ENCODE results near the gene IL27RA. TPM values are rescaled to one million over a fixed set of nuclear protein-coding genes. Genes with fewer than 3 reads are reported as not detected.
A peak's percentile ranks its signal among the peaks of the same experiment; 100 is the strongest.

The IL27RA gene
- total RNA-seq, 1 donor from 2014 or later = 1.5 TPM

DNA sequence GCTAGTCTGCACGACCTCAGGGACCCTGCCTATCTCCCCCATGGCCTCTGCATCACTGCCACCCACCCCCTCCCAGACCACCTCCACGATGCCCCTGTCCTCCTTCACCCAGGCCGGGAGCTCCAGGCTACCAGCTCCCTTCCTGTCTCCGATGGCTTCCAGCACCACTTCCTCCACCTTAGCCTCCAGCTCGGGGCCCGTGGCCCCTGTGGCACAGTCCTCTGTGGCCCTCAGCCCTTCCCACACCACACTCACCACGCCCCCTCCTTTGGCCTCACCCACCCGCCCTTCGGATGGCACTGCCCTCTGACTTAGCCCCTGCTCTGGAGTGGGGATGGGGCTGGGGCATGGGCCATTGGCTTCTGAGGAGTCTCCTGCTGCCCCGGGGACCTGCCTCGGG is 23.2 kb downstream of the IL27RA start:
- TF ChIP-seq POLR2AphosphoS5 (IDR thresholded peaks at IDR 0.05; ENCODE audit: insufficient read depth in 1 of 2, low read depth in 1 of 2) (no peak), POLR2A (IDR thresholded peaks at IDR 0.05) (no peak)
- TF ChIP-seq, protein P1, sequence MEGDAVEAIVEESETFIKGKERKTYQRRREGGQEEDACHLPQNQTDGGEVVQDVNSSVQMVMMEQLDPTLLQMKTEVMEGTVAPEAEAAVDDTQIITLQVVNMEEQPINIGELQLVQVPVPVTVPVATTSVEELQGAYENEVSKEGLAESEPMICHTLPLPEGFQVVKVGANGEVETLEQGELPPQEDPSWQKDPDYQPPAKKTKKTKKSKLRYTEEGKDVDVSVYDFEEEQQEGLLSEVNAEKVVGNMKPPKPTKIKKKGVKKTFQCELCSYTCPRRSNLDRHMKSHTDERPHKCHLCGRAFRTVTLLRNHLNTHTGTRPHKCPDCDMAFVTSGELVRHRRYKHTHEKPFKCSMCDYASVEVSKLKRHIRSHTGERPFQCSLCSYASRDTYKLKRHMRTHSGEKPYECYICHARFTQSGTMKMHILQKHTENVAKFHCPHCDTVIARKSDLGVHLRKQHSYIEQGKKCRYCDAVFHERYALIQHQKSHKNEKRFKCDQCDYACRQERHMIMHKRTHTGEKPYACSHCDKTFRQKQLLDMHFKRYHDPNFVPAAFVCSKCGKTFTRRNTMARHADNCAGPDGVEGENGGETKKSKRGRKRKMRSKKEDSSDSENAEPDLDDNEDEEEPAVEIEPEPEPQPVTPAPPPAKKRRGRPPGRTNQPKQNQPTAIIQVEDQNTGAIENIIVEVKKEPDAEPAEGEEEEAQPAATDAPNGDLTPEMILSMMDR (IDR thresholded peaks at IDR 0.05) = no peak
- H3K4me3 ChIP-seq = no peak overlapping the region
- intact Hi-C loops (cut with DNase I) = loop anchor here (5.0 kb wide), 1 partner anchor 167 kb away; no protein-coding TSS in a partner anchor
- H3K4me1 ChIP-seq = peaks cover 12% of the 10 kb centered on the region
- H3K27ac ChIP-seq = no peak overlapping the region
- DNase-seq (ENCODE audit: extremely low spot score in 2 of 2) = no peak
- H3K27me3 ChIP-seq = no peaks in the 10 kb centered on the region
- H3K9me3 ChIP-seq = no peaks in the 10 kb centered on the region
- no peaks in the 10 kb centered on the region for H3K36me3 ChIP-seq

DNA sequence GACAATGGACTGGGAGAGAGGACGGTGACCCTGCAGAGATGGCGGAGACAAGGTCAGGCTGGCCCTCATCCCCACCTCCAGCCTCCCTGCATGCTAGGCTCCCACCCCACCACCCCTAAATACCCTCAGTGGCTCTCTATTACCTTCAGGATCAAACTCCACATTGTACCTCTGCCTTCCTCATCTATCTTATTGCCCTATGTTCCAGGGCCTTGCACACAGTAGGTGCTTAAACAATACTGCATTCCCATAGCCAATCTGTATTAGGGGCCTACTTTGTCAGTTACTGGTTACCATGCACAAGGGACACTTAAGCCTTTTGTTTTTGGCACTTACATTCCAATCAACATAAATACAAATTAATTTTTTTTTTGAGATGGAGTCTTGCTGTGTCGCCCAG is 23.8 kb downstream of the IL27RA start:
- intact Hi-C loops (cut with DNase I) = no loop called here
- H3K27ac ChIP-seq = no peak overlapping the region
- H3K9me3 ChIP-seq = no peaks in the 10 kb centered on the region
- DNase-seq (ENCODE audit: extremely low spot score in 2 of 2) = no peak
- no peaks in the 10 kb centered on the region for H3K36me3 ChIP-seq
- peaks cover 12% of the 10 kb centered on the region for H3K4me1 ChIP-seq
- TF ChIP-seq POLR2AphosphoS5 (IDR thresholded peaks at IDR 0.05; ENCODE audit: insufficient read depth in 1 of 2, low read depth in 1 of 2) (no peak), POLR2A (IDR thresholded peaks at IDR 0.05) (no peak)
- TF ChIP-seq, protein P1 (IDR thresholded peaks at IDR 0.05) = no peak
- H3K27me3 ChIP-seq = no peaks in the 10 kb centered on the region
- H3K4me3 ChIP-seq = no peak overlapping the region

DNA sequence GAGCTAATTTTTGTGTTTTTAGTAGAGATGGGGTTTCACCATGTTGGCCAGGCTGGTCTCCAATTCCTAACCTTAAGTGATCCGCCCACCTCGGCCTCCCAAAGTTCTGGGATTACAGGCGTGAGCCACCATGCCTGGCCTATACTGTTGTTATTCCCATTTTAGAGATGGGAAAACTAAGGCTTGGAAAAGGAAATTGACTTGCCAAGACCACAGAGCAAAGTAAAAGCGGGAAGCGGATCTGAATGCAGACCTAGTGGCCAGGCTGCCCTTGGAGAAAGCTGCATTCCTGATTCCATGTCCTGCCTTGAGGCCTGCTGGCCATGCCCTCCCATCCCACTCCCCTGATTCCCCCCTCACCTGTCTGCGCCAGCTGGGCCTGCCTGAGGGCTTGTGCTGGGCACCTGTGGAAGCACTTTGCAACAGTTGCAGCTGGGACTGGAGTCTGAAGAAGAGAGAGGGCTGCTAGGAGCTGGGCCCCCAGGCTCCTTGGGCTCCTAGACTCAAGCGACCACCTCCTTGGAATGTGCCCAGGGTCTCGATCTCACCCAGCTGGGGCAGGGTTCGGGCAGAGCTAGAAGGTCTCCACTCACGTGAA is 24.6 kb downstream of the IL27RA start:
- no peaks in the 10 kb centered on the region for H3K36me3 ChIP-seq
- no peaks in the 10 kb centered on the region for H3K27me3 ChIP-seq
- DNase-seq (ENCODE audit: extremely low spot score in 2 of 2) = no peak
- peaks cover 12% of the 10 kb centered on the region for H3K4me1 ChIP-seq
- TF ChIP-seq POLR2AphosphoS5 (IDR thresholded peaks at IDR 0.05; ENCODE audit: insufficient read depth in 1 of 2, low read depth in 1 of 2) (no peak), POLR2A (IDR thresholded peaks at IDR 0.05) (no peak)
- TF ChIP-seq, protein P1 (IDR thresholded peaks at IDR 0.05) = no peak
- H3K9me3 ChIP-seq = no peaks in the 10 kb centered on the region
- no peak overlapping the region for H3K4me3 ChIP-seq
- intact Hi-C loops (cut with DNase I) = no loop called here
- H3K27ac ChIP-seq = no peak overlapping the region

DNA sequence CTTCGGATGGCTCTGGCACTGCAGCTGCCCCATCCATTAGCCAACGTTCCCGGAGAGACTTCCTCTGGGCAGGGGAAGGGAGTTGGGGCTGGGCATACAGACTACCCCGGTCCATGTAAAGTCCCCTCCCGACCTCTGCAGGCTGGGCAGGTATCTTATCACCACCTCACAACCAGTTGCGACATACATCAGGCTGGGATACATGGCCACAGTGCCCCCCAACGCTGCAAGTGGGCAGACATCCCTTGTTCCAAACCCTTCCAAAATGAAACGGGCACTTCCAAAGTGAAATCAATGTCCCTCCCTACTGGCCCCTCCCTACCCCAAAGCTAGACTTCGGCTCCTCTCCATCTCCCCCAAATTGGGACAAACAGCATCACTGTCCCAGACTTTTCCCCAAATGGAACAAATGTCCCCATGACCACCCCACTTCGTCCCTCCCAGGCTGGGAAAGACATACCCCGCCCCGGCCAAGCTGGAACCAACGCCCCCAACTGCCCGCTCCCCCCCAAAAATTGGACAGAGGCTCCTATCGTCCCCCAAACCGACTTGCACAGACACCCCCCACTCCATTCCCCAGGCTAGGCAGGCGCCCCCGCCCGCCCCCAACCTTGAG is 25.3 kb downstream of the IL27RA start:
- no peak for DNase-seq (ENCODE audit: extremely low spot score in 2 of 2)
- Histone ChIP-seq H3K27me3 (no peaks in the 10 kb centered on the region), H3K4me3 (peak overlapping the region; percentile 50 to 59)

More for the DNA sequence above, 25.3 kb downstream of the IL27RA start:
- H3K27ac ChIP-seq = peak overlapping the region; percentile 55
- H3K36me3 ChIP-seq = no peaks in the 10 kb centered on the region
- intact Hi-C loops (cut with DNase I) = no loop called here
- H3K4me1 ChIP-seq = peaks cover 12% of the 10 kb centered on the region
- no peak for TF ChIP-seq POLR2AphosphoS5 (IDR thresholded peaks at IDR 0.05; ENCODE audit: insufficient read depth in 1 of 2, low read depth in 1 of 2)
- no peak for TF ChIP-seq POLR2A (IDR thresholded peaks at IDR 0.05)
- TF ChIP-seq, protein P1 (IDR thresholded peaks at IDR 0.05) = no peak
- no peaks in the 10 kb centered on the region for H3K9me3 ChIP-seq

Measured in vagina (tissue), 2 donors.